Karpas-422 (cell line): ENCODE measurements around the gene FNDC3B. TPM values are rescaled to one million over a fixed set of nuclear protein-coding genes. Genes with fewer than 3 reads are reported as not detected.

Experiments
- DNase-seq: peaks from one replicate; pipeline ENCODE4 v3.0.0-alpha.2; 2015
- H2AFZ ChIP-seq: fragments of 200-600 bp; sonication (generic); 2 replicates; pipeline ENCODE4 v1.6.1; 2014; ENCODE audit warnings: antibody characterized with exemption, low read length, mixed read lengths
- H3K27ac ChIP-seq: fragments of 200-600 bp; sonication (generic); 2 replicates; pipeline ENCODE4 v1.5.1; 2014; ENCODE audit warnings: mild to moderate bottlenecking, low read length, moderate library complexity
- H3K27me3 ChIP-seq: fragments of 200-600 bp; sonication (generic); 2 replicates; pipeline ENCODE4 v1.6.1; 2014; ENCODE audit warnings: low read length, mixed read lengths
- H3K36me3 ChIP-seq: fragments of 200-600 bp; sonication (generic); 2 replicates; pipeline ENCODE4 v1.6.1; 2014; ENCODE audit warnings: low read length, mixed read lengths; ENCODE audit not compliant: insufficient read depth
- H3K4me1 ChIP-seq: fragments of 200-600 bp; sonication (generic); 2 replicates; pipeline ENCODE4 v1.6.1; 2014; ENCODE audit warnings: mild to moderate bottlenecking, low read length, mixed read lengths
- H3K4me2 ChIP-seq: fragments of 200-600 bp; sonication (generic); 2 replicates; pipeline ENCODE4 v1.6.1; 2014; ENCODE audit warnings: low read length, low read depth, mild to moderate bottlenecking; ENCODE audit not compliant: poor library complexity, severe bottlenecking
- H3K4me3 ChIP-seq: fragments of 200-600 bp; sonication (generic); 2 replicates; pipeline ENCODE4 v1.5.1; 2014; ENCODE audit warnings: mild to moderate bottlenecking, antibody characterized with exemption, low read length, mixed read lengths
- H3K79me2 ChIP-seq: fragments of 200-600 bp; sonication (generic); 2 replicates; pipeline ENCODE4 v1.6.1; 2014; ENCODE audit warnings: mild to moderate bottlenecking, low read length, mixed read lengths
- H3K9ac ChIP-seq: fragments of 200-600 bp; sonication (generic); 2 replicates; pipeline ENCODE4 v1.6.0; 2014; ENCODE audit warnings: low read length
- H3K9me2 ChIP-seq: fragments of 200-600 bp; sonication (generic), shearing (Covaris generic); replicated peaks from 2 replicates; pipeline ENCODE4 v1.6.0; 2014; ENCODE audit warnings: mild to moderate bottlenecking, low read length, moderate library complexity; ENCODE audit not compliant: insufficient read depth
- H3K9me3 ChIP-seq: fragments of 300-700, 200-600 bp; sonication (generic); 2 replicates; pipeline ENCODE4 v1.6.1; 2014; ENCODE audit warnings: low read length, mixed read lengths
- H4K20me1 ChIP-seq: fragments of 200-600 bp; sonication (generic); 2 replicates; pipeline ENCODE4 v1.6.1; 2014; ENCODE audit warnings: mild to moderate bottlenecking, antibody characterized with exemption, low read length, low read depth; ENCODE audit not compliant: insufficient read depth
- total RNA-seq: library from RNA; depleted of rRNA; stranded (reverse); fragments of >200 nt; shearing (Covaris generic); gene quantifications from 2 replicates; pipeline ENCODE4 v1.2.3, GENCODE V29; 2014; ENCODE audit warnings: low replicate concordance

The FNDC3B gene
- total RNA-seq, 1 experiment from 2014 or later = 2.6 TPM

DNA sequence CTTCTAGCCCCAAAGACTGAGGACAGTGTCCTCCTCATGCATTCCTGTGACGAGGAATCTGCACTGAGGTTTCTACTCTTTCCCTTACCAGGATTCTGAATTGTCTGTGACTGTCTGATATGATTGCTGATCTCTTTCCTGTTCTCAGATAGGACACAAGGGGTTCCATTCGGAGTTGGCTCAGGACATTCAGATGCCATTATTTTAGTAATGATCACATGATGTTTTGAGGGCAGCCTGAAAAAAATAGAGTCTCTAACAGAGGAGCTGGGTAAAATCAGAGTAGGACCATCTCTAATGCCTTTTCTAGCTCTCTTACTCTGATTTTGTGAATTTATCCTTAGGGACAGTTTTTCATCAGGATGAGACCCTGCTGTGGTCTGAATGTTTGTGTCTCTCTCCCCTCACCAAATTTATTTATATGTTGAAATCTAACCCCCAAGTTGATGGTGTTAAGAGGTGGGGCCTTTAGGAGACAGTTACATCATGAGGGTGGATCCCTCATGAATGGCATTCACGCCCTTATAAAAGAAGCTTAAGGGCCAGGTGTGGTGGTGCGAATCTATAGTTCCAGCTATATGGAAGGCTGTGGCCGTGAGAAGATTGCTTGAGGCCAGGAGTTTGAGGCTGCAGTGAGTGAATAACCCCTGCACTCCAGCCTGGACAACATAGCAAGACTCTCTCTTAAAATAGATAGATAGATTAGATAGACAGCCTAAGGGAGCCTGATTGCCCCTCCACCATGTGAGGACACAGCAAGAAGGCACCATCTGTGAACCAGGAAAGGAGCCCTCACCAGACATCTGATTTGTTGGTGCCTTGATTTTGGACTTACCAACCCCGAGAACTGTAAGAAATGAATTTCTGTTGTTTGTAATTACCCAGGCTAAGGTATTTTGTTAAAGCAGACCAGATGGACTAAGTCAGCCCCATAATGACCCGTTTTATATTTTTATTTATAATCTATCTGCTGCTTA is 24.4 kb downstream of the FNDC3B start:
- H3K36me3 ChIP-seq = no peaks in the 10 kb centered on the region
- H3K9ac ChIP-seq = no peak overlapping the region
- H3K79me2 ChIP-seq = no peaks in the 10 kb centered on the region
- H3K9me2 ChIP-seq = no peaks in the 10 kb centered on the region
- no peak for DNase-seq
- H3K4me3 ChIP-seq = no peak overlapping the region
- H2AFZ ChIP-seq = no peak overlapping the region
- H3K4me1 ChIP-seq = peaks cover 5% of the 10 kb centered on the region; the same call in 1 of the 2 replicates
- H4K20me1 ChIP-seq = no peaks in the 10 kb centered on the region
- H3K4me2 ChIP-seq = no peak overlapping the region
- H3K27ac ChIP-seq = no peak overlapping the region
- H3K9me3 ChIP-seq = no peaks in the 10 kb centered on the region
- no peaks in the 10 kb centered on the region for H3K27me3 ChIP-seq

DNA sequence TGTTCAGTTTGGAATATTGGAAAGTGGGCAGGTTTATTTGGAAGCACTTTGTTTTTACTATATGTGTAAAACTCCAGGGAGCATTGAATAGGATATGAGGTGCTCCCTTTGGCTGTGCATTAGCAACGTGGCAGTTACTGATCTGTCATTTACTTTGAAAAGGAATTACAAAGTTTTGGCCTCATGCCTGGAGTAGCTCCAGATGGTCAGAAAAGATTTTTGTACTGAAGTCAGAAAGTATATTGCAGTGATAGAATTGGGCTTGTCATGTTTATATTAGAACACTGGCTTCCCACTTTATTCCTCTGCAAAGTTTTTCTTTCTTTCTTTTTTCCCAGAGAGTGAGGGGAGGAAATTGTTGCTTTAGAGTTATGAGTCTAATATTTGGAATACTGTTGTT is 26.1 kb downstream of the FNDC3B start:
- H3K27me3 ChIP-seq = no peaks in the 10 kb centered on the region
- no peaks in the 10 kb centered on the region for H3K36me3 ChIP-seq
- no peaks in the 10 kb centered on the region for H3K79me2 ChIP-seq
- H3K4me1 ChIP-seq = peaks cover 5% of the 10 kb centered on the region; the same call in 1 of the 2 replicates
- no peaks in the 10 kb centered on the region for H4K20me1 ChIP-seq
- no peak overlapping the region for H3K4me2 ChIP-seq
- no peak for DNase-seq
- no peak overlapping the region for H3K9ac ChIP-seq
- H2AFZ ChIP-seq = no peak overlapping the region
- no peak overlapping the region for H3K4me3 ChIP-seq
- H3K27ac ChIP-seq = no peak overlapping the region
- H3K9me3 ChIP-seq = no peaks in the 10 kb centered on the region
- H3K9me2 ChIP-seq = no peaks in the 10 kb centered on the region

DNA sequence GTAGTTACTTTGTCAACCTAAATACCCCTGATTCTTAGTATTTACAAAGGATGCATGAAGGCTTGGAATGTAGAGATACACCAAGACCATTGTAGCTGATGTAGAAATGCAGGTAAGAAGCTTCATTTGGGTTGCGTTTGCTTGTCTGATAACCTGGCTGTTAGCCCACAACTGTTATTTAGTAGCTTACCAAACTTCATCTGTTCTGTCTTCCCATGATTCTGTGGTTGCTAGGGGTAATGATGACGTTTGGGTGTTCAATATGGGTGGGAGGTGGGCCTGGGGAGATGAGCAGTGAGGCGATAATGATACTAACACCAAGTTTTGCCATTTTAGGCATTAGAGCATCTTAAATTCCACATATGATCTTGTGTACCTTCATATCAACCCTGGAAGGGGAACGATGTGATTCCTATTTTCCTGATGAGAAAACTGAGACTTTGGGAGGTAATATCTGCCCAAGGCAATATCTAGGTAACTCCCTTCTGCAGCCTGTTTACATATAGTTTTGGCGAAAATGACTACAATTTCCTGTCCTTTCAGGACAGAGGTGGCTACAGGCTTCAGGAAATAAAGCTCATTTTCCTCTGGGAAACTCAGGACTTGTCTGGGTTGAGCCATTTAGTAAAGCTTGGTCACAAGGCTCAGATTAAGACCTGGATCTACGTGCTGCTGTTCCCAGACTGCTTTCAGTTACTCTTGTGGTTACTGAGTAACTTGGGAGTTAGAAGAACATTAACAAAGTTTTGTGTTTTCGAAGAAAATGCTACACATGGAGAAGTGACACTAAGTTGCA is 26.8 kb downstream of the FNDC3B start:
- Histone ChIP-seq H3K9me3 (no peaks in the 10 kb centered on the region), H3K27ac (no peak overlapping the region), H3K9ac (no peak overlapping the region), H4K20me1 (no peaks in the 10 kb centered on the region), H2AFZ (no peak overlapping the region), H3K79me2 (no peaks in the 10 kb centered on the region), H3K4me2 (no peak overlapping the region), H3K27me3 (no peaks in the 10 kb centered on the region), H3K4me3 (no peak overlapping the region), H3K36me3 (no peaks in the 10 kb centered on the region), H3K4me1 (peaks cover 5% of the 10 kb centered on the region; the same call in 1 of the 2 replicates), H3K9me2 (no peaks in the 10 kb centered on the region)
- DNase-seq = no peak

DNA sequence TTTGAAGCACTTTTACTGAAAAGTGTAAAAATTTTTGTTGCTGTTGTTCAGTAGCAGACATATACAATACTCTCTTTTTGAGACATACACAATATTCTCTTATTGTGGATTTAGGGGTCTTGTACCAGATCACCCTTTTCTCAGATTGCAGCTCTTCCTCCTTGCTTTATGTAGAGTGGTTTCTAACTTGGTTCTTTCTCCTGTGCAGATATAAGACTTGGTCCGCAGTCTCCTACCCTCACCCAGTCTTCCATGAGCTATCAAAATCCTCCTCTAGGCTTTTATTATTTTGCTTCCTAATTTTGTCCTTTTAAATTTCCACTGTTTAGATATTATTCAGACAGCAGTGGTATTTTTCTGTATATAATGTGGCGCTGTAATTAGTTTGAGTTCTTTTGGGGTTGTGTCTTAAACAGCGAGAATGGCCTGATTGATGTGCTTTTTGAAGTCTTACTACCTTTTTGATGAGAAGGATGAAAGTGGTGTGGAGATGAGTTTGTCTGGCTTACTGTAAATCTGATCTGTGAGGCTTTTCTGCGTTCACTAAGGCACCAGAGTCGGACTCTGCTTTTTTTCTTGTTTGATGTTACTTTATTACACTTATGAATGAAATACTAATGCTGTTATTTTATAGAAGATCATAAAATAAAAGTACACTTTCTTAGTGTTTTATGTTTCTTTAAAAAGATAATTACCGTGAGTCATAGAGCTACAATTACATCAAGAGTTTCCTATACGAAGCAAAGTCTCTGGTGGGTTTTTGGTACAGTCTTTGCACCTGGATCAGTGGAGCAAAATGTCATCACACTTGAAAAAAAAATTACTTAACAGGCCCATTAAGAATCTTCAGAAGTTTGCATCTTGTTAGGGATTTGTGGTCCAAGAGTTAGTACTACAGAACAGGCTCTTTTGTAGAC is 27.8 kb downstream of the FNDC3B start:
- no peak overlapping the region for H3K4me2 ChIP-seq
- H4K20me1 ChIP-seq = no peaks in the 10 kb centered on the region
- no peaks in the 10 kb centered on the region for H3K79me2 ChIP-seq

DNA sequence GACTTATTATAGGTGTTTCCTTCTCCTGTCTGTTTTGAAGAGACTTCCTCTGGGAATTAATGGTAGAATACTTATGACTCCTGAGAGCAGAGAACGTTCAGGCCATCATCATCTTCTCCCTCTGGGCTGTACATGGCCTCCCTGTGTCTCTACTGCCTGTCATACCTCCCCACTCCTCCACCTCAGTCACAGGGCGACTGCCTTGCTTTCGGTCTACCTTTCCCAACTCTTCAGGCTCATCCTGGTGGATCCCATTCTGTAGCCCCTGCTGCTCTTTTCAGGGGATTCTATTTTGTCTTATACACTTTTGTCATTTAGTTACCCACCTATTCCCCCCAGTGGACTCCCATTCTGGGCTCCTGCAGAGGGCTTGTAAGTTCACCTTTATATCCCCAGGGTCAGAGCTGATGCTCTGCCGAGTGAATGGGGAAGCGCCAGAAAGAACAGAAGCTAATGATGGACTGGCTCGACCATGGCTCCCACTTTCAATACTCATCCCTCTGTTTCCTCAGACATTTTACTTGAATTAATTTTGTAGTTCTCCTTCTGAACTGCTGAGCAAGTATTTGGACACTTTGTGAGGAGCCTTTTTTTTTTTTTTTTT is 28.6 kb downstream of the FNDC3B start:
- H3K9me3 ChIP-seq = no peaks in the 10 kb centered on the region
- H3K79me2 ChIP-seq = no peaks in the 10 kb centered on the region
- no peaks in the 10 kb centered on the region for H3K4me1 ChIP-seq
- no peak overlapping the region for H3K9ac ChIP-seq
- no peak overlapping the region for H3K4me2 ChIP-seq
- H4K20me1 ChIP-seq = no peaks in the 10 kb centered on the region
- DNase-seq = no peak
- no peaks in the 10 kb centered on the region for H3K27me3 ChIP-seq
- no peak overlapping the region for H2AFZ ChIP-seq
- H3K4me3 ChIP-seq = no peak overlapping the region
- H3K27ac ChIP-seq = no peak overlapping the region
- no peaks in the 10 kb centered on the region for H3K36me3 ChIP-seq
- H3K9me2 ChIP-seq = no peaks in the 10 kb centered on the region

More for the DNA sequence above, 27.8 kb downstream of the FNDC3B start:
- H3K9me2 ChIP-seq = no peaks in the 10 kb centered on the region
- no peaks in the 10 kb centered on the region for H3K27me3 ChIP-seq
- no peaks in the 10 kb centered on the region for H3K4me1 ChIP-seq
- no peaks in the 10 kb centered on the region for H3K36me3 ChIP-seq
- no peak overlapping the region for H3K9ac ChIP-seq
- no peak overlapping the region for H2AFZ ChIP-seq
- H3K9me3 ChIP-seq = no peaks in the 10 kb centered on the region
- no peak for DNase-seq
- no peak overlapping the region for H3K4me3 ChIP-seq
- no peak overlapping the region for H3K27ac ChIP-seq

DNA sequence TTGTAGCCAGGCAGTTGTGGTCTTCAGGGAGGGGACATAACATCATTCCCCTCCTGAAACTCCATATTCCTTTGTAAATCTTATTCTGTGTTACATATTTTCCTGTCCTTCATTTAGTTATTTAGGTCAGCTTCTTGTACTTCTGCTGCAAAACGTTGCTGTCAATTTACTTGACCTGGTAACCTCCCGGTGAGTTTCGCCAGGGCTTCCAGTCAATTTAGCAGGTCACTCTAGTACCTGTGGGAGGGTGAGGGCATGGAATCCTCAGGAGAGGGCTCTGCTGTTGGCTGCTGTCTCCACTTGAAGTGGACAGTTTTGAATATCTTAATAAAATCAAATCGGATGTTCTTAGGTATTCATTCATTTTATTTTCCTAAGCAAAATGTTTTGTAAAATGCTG is 29.6 kb downstream of the FNDC3B start:
- no peak overlapping the region for H2AFZ ChIP-seq
- no peak overlapping the region for H3K27ac ChIP-seq
- no peaks in the 10 kb centered on the region for H3K36me3 ChIP-seq
- DNase-seq = no peak
- H3K4me3 ChIP-seq = no peak overlapping the region
- H3K4me1 ChIP-seq = no peaks in the 10 kb centered on the region
- H3K27me3 ChIP-seq = no peaks in the 10 kb centered on the region
- H3K9ac ChIP-seq = no peak overlapping the region
- H3K9me3 ChIP-seq = no peaks in the 10 kb centered on the region
- no peaks in the 10 kb centered on the region for H3K9me2 ChIP-seq
- H3K4me2 ChIP-seq = no peak overlapping the region
- H4K20me1 ChIP-seq = no peaks in the 10 kb centered on the region
- H3K79me2 ChIP-seq = no peaks in the 10 kb centered on the region

DNA sequence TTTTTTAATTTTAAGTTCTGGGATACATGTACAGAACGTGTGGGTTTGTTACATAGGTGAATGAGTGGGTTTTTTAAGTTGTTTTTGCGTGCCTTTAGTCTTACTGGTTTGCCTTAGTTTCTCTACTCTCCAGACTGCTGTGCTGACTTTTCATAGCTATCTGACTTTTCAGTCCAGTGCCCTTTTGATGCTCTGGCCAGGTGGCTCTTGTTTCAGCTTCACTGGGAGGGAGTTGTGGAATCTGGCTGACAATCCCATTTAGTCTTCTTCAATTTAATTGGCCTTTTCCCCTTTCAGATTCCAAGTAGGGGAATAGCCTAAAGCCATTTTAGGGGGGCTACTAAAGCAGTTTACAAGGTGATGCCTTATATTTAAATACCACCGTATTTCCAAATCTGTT is 30.1 kb downstream of the FNDC3B start:
- Histone ChIP-seq H3K79me2 (no peaks in the 10 kb centered on the region), H3K9me3 (no peaks in the 10 kb centered on the region), H2AFZ (no peak overlapping the region), H3K9me2 (no peaks in the 10 kb centered on the region), H3K9ac (no peak overlapping the region), H3K4me3 (no peak overlapping the region), H3K27me3 (no peaks in the 10 kb centered on the region), H3K36me3 (no peaks in the 10 kb centered on the region), H4K20me1 (no peaks in the 10 kb centered on the region), H3K27ac (no peak overlapping the region), H3K4me1 (no peaks in the 10 kb centered on the region), H3K4me2 (no peak overlapping the region)
- DNase-seq = no peak
